CD4-positive, alpha-beta T cell treated with Interleukin-4 for 1 hour (primary cell): Measurements from ENCODE around the gene TPCN2.

ENCODE experiments used
- DNase-seq, 2 donors: peaks; one replicate each; pipeline ENCODE4 v3.0.0-alpha.2; 2020 to 2022

The TPCN2 gene

DNA sequence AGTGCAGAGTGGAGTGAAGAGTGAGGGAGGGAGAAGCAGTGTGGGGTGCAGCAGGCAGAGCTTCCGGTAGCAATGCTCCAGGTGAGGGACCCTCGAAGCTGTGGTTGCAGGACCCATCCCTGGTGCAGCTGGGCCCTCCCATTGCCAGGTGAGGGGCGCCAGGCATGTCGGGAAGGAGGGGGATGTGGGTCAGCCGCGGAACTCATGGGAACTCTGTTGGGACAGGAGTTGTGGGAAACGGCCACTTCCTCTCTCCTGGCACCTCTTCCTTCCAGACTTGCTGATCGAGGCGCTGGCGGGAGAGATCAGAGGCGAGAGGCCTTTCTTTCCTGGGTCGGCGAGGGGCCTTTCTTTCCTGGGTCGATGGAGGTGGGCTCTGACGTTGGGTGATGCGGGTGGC, 48.5 kb downstream of the TPCN2 start:
- DNase-seq, result no peak

DNA sequence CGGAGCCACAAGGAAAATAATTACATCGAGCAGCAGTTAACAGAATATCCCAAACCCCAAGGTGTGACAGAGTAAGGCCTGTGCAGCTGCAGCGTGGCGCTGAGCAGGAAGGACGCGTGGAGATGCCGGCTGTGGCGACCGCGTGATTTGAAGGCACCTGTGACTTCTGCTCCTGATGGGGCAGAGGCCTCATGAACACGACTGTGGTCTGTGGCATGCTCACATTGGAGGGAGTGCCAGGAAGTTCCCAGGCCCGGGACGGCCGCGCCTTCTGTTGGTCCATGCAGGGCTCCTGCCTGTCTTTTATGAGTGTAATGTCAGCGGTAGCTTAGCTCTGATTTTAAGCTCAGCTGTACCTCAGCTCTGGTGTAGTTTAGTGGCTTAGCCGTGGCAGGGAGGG, 50.4 kb downstream of the TPCN2 start:
- no peak for DNase-seq

DNA sequence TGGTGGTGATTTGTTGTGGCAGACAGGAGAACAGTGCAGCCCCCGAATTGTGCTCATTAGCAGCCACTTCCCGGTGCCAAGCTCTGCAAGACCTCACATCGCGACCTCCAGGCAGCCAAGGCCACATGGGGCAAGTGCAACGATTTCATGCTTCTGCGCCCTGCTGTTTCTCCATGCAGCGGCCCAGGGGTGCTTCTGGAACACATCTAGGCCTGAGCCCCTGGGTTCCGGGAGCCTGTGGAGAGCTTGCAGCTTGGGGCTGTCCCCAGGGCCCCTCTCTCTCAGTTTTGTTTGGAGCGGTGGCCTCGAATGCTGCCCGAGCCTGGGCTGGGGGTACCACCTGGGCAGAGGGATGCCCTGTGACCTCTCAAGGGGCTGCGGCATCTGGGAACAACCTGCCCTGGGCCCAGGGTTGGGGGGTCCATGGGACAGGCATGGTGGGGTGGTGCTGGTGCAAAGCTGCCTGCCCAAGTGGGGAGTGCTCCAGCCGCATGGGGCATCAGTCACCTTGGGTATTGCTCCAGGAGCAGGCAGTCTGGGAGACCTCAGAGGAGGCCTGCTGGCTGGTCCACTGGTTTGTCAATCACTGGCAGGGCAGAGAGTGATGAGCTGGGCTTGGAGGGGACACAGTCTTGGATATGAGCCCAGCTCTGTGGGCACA, 51.9 kb downstream of the TPCN2 start:
- DNase-seq, result no peak

DNA sequence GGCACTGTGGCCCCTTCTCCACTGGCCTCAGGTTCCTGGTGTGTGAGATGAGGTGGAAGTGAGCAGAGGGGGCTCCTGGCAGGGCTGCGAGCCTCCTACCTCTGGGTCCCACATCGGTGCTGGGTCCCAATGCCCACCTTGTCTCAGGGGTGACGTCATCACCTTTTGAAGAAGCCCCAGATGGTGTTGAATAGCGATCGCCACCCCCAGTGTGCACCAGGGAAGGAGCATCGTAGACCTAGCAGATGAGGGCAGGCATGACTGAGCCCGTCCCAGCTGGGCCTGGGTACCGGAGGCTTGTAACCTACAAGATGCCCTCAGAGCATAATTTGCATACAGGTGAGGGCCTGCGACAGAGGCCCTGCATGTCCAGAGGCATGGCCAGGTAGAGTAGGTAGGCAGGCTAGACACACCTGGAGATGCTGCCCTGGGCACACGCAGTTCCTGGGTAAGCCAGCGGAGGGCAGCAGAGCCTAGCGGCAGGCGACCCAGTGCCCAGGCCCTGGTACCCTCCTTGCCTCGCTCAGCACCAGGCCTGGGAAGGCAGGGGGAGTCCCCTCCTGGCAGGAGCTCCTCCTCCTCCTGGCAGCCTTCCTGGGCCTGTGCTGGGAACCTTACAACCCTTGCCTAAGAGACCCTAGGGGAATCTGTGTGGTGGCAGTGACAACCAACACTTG, 52.5 kb downstream of the TPCN2 start:
- DNase-seq, result peak; percentile 74

DNA sequence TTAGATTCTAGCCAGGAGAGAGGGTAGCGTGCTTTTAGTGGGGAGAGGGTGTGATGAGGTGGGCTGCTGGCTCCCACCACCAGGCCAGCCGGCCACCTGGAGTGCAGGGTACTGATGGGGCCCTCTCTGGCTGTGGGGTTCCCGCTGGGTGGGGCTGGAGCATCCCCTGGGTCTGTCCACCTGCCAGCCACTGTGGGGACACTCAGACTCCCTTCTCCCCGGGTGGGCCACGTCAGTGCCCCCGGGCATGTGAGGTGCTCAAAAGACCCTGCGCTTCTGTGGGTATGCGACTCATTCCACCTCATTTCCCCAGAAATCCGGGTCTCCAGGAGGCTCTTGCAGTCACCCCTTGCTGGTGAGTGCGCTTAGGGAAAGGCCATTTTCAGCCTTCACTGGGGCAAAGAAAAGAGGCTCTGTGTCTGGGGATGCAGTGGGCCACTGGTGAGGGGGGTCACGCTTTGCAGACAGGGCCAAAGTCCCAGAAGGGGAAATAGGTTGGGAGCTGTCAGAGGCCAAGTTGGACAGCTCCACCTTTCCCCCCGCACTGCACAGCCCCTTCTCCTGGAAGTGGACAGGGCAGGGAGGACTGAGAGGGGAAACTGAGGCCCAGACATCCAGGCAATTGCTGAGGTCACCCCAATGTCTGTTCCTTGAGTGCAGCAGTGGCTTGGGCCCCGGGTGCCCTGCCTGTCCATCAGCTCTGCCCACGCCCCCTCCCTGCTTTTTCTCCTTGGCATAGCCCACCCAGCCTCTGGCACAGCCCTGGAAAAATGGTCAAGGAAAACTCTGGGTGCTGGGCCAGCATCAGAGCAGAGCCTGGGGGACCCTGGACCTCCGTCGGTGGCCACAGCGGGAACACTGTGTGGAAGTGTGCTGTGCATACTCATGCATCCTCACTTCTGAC, 53.3 kb downstream of the TPCN2 start:
- DNase-seq, result no peak

DNA sequence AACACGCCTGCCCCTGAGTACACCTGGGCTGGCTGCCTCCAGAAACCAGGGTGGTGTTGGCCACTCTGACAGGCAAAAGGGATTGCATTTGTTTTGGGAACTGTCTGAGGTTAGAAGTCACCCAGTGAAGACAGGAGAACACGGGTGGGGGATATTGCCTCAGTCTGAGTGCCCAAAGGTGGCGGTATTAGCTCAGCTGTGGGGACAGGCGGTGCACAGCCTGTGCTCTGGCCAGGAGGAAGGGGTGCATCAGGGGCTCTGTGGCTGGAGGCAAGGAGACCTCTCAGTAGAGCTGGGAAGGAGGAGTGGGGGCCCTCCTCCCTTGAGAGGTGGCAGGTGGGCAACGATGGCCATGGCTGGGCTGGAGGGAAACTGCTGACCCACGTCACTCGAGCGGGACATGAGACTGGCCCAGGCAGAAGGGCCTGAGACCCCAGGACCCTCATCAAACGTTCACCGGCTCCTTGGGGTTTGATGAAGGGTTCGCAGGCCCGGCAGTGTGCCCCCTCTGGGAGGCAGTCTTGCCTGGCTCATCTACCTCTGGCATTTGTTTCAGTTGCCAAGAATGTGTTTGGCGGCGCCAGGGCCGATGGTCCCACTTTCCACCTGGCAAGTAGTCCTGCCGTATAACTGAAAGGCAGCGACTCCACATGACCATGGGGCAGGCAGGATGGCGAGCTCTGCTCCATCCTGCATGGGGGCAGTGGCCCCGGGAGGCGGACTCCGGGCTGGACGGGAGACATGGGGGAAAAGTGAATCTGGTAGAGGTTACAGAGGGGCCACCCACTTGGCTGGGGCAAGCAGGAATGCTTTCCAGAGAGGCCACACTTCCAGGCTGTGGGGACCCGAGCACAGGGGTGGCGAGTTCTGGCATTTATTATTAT, 54.2 kb downstream of the TPCN2 start:
- no peak for DNase-seq

DNA sequence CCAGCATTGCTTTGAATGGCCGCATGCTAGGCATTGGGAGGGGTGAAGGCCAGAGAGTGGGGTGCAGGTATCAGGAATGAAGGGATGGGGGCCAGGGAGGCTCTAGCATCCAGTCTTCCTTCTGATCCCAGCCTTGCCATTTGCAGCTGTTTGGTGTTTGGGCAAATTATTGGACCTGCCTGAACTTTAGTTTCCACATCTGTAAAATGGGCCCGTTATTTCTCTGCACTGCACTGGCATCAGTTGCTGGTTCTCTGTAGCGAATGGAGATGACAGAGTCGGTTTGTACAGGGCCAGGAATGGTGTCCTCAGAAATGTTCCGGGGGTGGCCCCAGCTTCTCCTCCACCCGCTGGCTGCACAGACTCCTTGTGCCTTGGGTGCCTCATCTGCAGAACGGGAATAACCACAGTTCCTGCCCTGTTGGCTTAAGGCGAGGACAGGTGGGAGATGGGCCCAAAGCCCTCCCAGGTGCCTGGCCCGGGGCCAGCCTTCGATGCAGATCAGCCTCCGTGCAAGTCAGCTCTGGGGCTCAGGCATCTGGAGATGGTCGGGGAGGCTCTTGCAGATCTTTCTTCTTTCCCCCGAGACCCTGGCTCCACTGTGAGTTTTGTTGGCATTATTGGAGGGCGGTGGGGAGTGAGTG, 55.6 kb downstream of the TPCN2 start:
- DNase-seq, result no peak

DNA sequence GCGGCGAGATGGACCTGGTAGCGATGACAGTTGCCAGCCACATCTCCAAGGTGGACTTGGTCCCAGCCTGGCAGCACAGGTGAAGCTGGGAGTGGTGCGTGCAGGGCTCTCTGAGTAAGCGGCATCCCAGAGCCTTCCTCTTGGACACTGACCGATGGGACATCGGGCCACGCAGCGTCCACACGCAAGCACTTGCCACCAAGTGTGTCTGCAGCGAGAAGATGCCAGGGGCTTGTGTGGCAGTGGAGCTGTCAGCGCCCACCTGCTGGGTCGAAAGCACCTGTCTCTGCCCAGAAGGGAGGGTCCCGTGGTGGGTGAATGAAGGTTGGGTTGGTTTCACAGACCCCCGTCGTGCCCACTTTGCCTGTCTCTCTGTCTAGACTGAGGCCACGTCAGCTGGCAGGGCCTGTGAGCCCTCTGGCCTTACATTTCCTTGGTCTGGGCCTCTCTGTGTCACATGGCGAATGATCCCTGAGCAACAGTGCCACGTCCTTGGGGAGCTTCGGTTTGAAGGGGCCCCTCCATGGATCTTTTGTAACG, 56.2 kb downstream of the TPCN2 start:
- DNase-seq, result no peak

DNA sequence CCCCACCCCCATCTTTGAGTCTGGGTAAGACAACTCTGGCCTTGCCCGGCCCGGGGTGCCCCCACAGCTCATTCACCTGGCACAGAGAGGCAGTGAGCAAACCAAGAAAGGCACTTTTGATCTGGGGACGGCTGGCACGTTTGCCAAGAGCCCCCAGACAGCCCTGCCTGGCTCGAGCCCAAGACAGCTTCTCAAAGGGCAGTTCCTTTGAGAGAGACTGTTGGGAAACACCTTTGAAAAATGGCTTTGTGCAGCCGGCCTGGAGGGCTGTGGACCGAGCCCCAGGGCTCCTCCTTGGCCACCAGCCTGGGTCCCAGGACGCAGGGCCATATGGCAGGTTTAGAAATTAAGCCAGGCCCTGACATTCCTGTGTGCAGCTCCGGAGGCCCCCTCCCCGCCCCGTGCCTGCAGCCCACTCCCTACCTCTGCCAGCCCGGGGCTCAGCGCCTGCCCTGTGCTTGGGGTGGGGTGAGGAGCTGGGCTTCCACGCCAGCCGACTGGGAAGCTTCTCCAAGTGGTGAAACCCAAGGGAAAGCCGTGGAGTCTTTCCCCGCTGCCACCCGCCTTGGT, 56.8 kb downstream of the TPCN2 start:
- no peak for DNase-seq

DNA sequence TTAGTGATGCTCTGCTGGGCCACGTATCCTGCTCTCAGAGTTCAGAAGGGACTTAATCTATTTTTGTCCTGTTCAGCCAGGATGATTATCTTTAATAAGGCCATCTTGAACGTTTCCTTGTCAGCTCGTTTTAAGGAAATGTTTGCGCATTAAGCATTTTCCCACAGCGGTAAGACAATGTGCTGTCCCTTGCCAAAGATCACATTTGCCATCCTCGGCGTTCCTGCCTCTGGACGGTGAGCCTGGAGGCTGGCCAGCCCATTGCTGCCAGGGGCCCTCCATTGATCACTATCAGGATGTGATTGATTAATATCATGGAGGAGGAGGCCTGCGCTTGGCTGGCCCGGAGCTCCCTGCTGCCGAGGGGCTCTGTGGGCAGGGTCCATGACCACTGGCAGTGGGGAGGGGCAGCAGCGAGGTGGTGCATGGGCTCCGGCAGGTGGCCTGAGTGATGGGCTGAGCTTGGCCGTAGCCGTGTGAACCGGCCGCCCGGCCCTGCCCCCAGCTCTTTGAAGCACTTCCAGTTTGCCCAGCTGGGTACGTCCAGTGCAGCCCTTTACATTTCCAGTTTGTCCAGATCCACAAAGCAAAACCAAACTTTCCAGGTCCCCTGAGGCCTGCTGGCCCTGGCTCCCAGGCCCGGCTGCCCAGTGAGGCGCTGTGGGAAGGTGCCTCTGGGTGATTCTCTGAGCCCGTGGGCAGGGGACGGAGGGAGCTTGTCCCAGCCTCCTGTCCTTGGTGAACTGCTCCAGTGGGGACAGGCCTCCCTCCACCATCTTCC, 57.5 kb downstream of the TPCN2 start:
- no peak for DNase-seq

DNA sequence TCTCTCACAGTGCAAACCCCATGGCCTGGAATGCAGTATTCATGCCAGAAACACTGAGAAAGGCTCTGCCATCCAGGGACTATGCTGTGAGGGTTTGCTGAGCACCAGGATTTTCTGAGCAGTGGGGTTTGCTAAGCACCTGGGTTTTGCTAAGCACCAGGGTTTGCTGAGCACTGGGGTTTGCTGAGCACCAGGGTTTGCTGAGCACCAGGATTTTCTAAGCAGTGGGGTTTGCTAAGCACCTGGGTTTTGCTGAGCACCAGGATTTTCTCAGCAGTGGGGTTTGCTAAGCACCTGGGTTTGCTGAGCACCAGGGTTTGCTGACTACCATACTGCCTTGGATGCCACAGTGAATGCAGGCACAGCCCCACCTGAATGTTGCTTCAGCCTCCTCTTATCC, 58.7 kb downstream of the TPCN2 start:
- DNase-seq, result no peak

DNA sequence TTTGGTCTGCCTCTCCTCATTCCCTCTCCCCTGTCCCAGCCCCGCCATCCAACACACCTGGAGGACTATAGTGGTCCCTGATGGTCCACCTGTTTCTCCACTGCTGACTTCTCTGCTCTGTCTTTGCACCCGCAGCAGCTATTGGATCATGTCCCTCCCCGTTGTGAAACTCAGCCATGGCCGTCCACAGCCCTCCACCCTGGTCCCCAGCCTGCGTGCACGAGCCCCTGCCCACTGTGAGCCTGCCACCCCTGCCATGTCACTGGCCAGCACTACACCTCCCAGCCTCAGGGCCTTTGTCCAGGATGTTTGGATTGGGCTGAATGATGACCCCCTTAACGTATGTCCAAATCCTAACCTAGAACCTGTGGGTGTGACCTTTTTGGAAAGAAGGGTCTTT, 59.3 kb downstream of the TPCN2 start:
- DNase-seq, result no peak

DNA sequence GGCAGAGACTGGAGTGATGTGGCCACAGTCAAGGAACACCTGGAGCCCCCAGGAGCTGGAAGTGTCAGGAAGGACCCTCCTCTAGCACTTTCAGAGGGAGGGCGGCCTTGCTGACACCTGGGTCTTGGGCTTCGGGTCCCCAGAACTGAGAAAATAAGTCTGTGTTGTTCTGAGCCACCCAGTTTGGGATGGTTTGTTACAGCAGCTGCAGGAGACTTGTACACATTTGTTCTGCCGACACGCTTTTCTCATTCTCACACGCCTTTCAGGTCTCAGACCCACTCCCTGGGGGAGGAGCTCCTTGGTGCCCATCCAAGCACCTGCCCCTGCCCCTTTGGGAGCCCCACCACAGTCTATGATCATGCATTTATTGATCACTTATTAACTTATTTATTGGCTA, 59.8 kb downstream of the TPCN2 start:
- no peak for DNase-seq

DNA sequence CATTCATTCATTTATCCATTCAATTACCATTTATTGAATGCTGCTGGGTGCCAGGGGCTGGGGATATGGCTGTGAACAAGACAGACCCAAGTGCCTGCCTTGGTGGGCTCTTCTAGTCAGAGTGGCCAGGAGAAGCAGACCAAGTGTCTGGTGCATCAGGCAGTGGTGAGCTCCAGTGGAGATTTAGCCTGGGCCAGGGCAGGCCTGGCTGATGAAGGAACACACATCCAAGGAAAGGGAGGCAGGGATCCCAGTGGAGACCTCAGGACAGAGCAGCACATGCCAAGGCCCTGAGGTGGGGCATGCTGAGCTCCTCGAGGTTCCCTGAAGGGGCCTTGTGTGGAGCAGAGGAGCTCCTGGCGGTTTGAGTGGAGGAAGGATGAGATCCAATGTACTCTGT, 60.4 kb downstream of the TPCN2 start:
- DNase-seq, result no peak

DNA sequence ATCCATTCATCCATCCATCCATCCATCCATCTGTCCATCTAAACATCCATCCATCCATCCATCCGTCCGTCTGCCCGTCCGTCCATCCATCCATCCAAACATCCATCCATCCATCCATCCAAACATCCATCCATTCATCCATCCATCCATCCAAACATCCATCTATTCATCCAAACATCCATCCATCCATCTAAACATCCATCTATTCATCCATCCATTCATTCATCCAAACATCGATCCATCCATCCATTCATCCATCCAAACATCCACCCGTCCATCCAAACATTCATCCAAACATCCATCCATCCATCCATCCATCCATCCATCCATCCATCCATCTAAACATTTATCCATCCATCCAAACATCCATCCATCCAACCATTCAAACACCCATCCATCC, 61.7 kb downstream of the TPCN2 start:
- DNase-seq, result no peak

DNA sequence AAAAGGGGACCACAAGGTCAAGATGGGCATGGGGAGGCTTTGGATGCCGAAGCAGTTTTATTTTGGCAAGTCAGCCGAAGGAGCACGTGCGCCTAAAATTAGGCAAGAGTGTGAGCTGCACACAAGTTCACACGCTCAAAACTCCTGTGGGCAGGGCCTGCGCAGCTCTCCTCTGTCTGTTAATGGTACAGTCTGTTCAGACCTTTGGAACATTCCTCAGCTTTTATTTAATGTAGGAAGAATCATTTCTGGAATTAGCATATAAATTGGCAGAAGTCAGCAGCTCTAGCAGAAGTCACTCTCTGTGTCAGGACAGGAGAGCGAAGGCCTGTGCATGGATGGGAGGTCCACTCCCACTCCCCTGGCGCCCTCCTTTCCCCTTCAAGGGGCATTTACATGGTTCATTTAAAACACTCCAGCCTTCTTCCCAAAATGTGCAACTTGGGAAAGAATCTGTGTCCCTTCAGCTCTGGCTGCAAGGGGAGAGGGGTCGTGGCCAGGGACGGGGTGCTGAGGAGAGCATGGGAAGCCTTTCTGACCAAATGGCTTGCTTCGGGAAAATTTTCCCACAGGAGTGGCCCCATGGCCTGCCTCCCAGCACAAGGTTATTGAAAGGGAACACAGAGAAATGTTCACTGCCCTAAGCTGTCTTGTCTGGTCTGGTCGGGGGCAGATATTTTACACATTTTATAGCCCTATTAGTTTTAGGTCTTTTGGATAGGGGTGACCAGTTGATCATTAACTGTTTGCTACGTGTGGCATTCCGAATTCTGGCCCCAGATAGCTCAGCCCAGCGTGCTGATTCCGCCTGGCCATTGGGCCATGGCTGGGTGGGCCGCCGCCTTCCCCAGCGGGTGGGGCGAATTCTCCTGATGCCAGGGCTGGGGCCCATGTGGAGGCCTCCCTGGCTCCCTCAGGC, 63.2 kb downstream of the TPCN2 start:
- no peak for DNase-seq

DNA sequence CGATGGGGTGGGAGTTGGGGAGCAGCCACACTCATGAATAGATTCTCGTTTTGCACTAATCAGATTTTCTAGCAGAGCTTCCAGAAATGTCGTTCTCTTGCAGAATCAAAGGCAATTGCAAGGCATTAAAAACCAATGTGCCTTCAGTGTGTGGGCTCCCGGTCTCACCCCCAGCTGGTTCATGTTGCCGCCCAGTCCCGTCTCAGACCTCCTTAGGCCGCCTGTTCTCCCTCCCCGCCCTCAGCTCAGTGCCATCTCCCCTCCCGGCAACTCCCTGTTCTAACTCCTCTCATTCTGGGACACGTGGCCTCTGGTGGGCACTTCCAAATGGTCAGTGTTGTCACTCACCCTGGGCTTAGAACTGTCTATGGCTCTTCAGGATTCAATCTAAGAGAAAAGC, 64.5 kb downstream of the TPCN2 start:
- DNase-seq, result no peak

DNA sequence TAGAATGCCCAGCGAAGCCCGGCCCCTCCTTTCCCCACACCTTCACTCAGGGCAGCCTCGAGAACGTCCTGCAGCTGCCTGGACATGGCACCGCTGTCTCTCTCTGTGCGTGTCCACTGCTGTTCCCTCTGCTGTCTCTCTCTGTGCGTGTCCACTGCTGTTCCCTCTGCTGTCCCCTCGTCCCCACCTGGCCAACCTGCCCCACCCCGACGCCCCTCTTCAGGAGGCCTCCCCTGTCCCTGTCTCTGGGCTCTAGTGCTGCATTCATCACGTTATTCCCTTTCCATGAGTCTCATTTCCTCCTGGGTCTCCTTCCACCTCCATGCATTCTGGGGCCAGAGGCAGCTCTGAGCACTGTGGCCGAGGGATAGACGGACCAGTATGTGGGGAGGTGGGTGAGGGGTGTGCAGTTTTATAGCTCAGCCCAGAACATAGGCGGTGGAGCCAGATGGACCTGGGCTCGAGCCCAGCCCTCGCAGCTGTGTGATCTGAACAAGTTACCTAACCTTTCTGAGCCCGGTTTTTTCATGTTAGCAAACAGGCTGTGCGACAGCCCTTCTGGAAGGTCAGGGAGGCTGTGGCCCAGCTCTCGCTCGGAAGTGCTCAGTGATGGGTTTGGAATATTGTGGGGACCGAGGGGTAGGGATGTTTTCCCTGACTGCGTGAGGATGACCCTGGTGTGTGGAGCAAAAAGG, 65.1 kb downstream of the TPCN2 start:
- no peak for DNase-seq

DNA sequence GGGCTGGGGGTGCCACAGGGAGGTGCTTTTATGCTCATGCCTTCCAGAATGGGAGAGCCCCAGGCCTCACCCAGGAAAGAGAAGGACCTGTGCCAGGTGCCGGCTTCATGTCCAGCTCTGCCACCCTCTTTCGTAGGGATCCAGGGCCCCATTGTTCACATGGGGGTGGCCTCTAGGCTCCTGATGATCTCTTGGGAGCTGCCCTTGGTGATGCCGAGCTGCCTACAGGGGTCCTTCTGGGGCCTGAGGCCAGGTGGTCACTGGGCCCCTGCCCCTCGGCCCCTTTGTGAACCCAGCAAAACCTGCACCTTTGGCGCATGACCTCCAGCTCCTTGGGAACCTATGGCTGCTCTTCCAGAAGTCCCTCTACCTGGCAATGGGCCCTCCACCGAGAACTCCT, 65.6 kb downstream of the TPCN2 start:
- DNase-seq, result no peak
